Stimulated activated CD4-positive, alpha-beta T cell treated with anti-CD3 and anti-CD28 coated beads, Interleukin-2, amount 100 ng/mL, for 4 hours (primary cell): ENCODE results near the gene EIF2S3.
A peak's percentile ranks its signal among the peaks of the same experiment; 100 is the strongest.
"Not testable (repeated sequence)": the region's sequence is repeated elsewhere in the genome, so short reads cannot be mapped to it uniquely, and the experiment has no call there.

Experiments used
- DNase-seq: peaks from one replicate; pipeline ENCODE4 v3.0.0-alpha.2; 2020; ENCODE audit warnings: low read depth

Gene EIF2S3

DNA sequence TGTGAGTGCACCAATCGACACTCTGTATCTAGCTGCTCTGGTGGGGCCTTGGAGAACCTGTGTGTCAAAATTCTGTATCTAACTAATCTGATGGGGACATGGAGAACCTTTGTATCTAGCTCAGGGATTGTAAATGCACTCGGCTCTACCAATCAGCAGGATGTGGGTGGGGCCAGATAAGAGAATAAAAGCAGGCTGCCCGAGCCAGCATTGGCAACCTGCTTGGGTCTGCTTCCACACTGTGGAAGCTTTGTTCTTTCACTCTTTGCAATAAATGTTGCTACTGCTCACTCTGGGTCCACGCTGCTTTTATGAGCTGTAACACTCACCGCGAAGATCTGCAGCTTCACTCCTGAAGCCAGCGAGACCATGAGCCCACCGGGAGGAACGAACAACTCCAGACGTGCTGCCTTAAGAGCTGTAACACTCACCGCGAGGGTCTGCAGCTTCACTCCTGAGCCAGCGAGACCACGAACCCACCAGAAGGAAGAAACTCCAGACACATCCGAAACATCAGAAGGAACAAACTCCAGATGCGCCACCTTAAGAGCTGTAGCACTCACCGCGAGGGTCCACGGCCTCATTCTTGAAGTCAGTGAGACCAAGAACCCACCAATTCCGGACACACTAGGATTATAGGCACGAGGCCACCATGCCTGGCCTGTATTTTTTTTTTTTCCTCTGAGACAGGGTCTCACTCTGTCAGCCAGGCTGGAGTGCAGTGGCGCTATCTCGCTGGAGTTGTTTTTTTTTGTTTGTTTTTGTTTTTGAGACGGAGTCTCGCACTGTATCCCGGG lies 4.0 kb upstream of the EIF2S3 start:
- DNase-seq = not testable (repeated sequence)

DNA sequence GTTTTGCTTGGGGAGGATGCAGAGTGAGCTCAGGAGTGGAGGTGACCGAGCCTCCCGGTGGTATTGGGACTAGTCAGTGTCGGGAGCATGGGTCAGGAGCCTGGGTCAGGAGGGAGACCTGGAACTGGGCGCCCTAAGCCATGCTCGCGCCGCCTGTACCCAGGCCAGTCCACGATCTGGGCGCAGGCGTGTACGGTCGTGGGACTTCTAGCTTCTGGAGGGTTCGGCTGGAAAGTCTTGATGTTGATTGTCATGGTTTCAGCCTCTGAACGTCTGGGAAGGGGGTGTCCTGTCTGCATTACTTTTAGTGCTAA lies 244 bp downstream of the EIF2S3 start:
- no peak for DNase-seq

DNA sequence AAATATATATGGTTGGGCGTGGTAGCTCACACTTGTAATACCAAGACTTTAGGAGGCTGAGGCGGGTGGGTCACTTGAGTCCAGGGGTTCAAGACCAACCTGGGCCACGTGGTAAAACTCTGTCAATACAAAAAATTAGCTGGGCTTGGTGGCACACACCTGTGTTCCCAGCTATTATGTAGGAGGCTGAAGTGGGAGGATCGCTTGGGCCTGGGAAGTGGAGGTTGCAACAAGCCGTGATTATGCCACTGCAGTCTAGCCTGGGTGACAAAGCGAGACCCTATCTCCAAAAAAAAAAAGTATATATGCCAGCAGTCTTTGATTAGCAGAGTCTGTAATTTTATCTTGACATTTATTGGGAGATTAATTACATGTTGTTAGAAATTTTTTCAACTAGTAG lies 8.7 kb downstream of the EIF2S3 start:
- no peak for DNase-seq

DNA sequence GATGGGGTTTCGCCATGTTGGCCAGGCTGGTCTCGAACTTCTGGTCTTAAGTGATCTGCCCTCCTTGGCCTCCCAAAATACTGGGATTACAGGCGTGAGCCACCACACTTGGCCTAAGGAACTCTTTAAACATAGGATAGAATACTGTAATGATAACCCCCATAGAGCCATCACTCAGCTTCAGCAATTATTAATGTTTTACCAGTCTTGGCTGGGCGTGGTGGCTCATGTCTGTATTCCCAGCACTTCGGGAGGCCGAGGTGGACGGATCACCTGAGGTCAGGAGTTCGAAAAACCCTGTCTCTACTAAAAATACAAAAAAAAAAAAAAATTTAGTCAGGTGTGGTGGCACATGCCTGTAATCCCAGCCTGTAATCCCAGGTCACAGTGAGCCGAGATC lies 15.1 kb downstream of the EIF2S3 start:
- no peak for DNase-seq

DNA sequence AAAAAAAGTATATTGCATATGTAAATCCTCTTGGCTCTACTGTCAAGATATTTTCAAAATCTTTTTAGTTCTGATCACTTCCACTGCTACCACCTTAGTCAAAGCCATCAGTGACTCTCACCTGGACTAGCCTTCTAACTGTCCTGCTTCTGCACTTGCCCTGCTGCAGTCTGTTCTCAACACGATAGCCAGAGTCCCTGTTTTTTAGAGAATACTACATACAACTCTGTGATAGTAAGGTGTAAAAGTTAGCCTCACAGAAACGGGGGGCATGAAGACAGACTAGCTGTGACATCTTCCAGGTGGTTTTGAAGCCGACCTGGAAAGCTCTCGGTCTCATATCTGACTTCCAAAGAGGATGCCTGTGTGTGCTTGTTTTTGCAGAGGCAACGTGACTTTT lies 24.7 kb downstream of the EIF2S3 start:
- no peak for DNase-seq

DNA sequence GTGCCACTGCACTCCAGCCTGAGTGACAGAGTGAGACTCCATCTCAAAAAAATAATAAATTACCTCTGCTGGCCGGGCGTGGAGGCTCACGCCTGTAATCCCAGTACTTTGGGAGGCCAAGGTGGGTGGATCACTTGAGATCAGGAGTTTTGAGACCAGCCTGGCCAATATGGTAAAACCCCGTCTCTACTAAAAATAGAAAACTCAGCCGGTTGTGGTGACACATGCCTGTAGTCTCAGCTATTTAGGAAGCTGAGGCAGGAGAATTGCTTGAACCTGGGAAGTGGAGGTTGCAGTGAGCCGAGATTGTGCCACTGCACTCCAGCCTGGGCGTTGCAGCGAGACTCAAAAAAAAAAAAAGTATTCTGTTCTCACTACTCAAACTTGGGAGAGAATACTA lies 25.5 kb downstream of the EIF2S3 start:
- DNase-seq = not testable (repeated sequence)

DNA sequence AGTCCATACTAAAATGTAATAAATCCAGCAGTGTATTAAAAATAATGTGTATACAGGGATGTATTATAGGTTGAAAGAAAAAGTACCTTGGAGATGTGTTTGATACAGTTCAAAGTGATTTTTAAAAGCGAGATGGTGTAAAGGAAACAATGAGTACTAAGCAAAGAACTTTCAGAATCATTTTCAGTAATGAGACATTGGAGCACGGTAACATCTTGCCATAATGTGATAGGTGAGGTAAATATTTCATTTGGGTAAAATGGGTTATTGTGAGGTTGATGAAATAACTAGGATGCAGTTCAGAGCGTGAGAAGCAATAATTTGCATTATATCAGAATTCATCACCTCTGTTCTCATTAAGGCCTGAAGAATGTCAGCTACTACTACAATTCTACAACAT lies 25.9 kb downstream of the EIF2S3 start:
- DNase-seq = no peak

DNA sequence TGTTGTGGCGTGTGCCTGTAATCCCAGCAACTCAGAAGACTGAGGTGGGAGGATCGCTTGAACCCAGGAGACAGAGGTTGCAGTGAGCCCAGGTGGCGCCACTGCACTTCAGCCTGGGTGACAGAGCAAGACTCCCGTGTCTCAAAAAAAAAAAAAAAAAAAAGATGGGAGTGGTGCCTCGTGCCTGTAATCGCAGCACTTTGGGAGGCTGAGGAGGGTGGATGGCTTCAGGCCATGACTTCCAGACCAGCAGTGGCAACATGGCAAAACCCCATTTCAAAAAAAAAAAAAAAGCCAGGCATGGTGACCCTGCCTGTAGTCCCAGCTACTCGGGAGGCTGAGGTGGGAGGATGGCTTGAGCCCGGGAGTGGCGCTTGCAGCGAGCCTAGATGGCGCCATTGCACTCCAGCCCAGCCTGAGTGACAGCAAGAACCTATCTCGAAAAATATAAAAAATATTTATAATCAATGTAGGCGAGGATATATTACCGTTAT lies 27.0 kb downstream of the EIF2S3 start:
- peak; percentile 22 for DNase-seq

DNA sequence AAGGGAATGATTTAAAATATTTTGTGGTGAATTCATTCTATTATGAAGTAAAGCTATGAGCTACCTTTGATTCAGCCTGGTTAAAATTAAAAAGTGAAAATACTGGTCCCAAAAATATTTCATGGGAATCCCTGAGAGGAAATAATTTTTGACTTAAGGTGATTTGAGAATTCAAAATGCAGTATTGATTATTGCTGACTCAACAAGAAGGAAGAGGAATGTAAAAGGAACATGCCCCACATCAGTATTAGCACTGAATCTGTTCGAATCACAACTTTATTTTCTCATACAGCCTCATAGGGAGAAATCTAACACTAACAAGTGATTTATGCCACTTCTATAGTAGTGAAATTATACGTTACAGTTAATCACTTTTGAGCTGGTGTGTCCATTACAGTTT lies 27.7 kb downstream of the EIF2S3 start:
- DNase-seq = no peak

DNA sequence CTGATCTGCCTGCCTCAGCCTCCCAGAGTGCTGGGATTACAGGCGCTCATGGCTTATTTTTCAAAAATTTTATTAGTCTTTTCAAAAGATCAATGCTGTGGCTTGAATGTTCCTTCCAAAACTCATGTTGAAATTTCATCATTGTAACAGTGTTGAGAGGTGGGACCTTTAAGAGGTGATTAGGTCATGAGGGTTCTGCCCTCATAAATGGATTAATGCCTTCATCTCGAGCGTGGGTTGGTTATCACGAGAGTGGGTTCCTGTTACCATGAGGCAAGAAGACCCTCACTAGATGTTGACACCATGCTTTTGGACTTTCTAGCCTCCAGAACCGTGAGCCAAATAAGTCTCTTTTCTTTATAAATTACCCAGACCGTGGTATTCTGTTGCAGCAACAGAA lies 30.3 kb downstream of the EIF2S3 start:
- no peak for DNase-seq

DNA sequence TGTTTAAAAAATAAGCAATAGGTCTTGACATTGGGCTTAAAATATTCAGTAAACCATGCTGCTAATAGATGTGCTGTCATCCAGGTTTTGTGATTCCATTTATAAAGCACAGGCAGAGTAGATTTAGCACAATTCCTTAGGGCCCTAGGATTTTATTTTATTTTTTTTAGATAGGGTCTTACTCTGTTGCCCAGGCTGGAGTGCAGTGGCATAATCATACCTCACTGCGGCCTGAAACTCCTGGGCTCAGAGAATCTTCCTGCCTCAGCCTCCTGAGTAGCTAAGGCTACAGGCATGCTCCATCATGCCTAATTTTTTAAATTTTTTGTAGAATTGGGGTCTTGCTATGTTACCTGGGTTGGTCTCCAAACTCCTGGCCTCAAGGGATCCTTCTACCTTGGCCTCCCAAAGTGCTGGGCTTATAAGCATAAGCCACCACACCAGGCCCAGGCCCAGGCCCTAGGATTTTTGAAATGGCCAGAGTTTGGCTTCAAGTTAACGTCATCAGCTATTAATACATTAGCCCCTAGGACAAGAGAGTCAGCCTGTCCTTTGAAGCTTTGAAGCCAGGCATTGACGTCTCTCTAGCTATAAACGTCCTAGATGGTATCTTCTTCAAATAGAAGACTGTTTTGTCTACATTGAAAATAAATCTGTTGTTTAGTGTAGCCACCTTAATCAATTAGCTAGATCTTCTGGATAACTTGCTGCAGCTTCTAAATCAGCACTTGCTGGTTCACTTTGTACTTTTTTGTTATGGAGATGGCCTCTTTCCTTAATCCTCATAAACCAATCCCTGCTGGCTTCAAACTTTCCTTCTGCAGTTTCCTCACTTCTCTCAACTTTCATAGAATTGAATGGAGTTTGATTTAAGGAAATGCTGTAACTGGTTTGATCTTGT lies 35.8 kb downstream of the EIF2S3 start:
- DNase-seq = no peak

DNA sequence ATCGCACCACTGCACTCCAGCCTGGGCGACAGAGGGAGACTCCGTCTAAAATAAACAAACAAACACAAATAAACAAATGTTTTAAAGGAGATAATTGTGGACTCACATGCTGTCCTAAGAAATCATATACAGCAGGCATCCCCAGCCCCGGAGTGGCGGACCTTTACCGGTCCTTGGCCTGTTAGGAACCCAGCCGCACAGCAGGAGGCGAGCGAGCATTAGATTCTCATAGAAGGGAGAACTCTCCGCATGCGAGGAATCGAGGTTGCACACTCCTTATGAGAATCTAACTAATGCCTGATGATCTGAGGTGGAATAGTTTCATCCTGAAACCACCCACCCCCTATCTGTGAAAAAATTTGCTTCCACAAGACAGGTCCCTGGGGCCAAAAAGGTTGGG lies 39.0 kb downstream of the EIF2S3 start:
- DNase-seq = no peak

DNA sequence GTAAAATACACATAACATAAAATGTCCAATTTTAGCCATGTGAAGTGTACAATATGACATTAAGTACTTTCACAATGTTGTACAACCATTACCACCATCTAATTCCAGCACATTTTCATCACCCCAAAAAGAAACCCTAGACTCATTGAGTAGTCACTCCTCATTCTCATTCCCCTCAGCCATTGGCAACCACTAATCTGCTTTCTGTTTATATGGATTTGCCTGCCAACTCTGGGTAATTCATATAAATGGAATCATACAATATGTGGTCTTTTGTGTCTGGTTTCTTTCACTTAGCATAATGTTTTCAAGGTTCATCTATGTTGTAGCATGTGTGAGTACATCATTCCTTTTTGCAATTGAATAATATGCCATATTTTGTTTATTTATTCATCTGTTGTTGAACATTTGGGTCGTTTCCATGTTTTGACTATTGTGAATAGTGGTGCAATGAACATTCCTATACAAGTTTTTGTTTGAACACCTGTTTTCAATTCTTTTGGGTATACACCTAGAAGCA lies 43.0 kb downstream of the EIF2S3 start:
- DNase-seq = no peak

DNA sequence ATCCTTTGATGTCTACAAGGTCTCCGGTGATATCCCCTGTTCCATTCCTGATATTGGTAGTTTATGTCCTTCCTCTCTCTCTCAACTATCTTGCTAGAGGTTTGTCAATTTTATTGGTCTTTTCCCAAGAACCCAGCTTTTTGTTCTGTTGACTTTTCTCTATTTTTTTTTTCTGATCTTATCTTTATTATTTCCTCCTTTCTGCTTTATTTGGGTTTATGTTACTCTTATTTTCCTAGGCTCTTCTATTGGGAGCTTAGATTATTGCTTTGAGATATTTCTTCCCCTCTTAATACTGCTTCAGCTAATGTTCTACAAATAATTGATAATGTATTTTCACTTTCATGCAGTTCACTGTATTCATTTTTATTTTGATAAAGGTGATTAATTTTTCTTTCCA lies 44.2 kb downstream of the EIF2S3 start:
- DNase-seq = no peak

DNA sequence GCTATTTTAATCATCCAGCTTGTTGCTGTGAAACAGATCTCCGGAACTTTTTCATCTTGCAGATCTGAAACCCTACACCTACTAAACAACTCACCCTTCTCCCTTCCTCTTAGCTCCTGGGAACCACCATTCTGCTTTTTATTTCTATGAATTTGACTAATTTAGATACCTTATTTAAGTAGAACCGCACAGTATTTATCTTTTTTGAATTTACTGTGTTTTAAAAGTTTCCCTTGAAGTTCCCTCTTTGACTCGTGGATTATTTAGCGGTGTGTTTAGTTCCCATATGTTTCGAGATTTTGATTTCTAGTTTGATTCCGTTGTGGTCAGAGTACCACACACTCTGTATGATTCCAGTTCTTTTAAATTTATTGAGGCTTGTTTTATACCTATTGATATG lies 44.6 kb downstream of the EIF2S3 start:
- DNase-seq = no peak

DNA sequence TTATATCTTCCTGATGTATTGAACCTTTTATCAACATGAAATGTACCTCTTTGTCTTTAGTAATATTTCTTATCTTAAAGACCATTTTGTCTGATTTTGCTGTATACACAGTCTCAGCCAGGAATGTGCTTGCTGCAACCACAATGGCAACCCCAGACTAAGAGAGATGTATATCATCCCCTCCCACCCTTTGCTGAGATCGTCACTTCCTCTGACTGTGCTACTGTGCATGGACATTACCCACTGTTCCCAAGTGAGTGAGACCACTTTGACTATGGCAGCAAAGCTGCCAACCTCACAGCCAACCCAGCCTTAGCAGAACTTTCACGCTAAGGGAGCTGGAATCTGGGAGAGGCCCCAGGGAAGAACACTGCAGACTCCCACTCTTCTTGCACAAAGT lies 46.0 kb downstream of the EIF2S3 start:
- no peak for DNase-seq

DNA sequence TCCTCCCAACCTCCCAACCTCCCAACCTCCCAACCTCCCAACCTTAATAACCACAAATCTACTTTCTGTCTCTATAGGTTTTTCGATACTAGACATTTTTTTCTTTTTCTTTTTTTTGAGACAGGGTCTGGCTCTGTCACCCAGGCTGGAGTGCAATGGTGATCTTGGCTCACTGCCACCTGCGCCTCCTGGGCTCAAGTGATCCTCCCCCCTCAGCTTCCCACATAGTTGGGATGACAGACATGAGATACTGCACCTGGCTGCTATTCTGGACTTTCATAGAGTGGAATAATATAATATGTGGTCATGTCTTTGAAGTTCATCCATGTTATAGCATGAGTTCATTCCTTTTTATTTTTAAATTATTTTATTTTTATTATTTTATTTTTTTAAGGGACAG lies 55.3 kb downstream of the EIF2S3 start:
- no peak for DNase-seq

DNA sequence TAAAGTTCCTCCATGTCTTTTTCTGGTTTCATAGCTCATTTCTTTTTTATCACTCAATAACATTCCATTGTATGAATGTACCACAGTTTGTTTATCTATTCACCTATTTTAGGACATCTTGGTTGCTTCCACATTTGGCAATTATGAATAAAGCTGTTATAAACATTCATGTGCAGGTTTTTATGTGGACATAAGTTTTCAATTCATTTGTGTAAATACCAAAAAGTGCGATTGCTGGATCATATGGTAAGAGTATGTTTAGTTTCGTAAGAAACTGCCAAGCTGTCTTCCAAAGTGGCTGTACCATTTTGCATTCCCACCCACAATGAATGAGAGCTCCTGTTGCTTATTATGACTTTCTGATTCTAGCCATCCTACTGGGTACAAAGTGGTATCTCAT lies 58.4 kb downstream of the EIF2S3 start:
- no peak for DNase-seq

DNA sequence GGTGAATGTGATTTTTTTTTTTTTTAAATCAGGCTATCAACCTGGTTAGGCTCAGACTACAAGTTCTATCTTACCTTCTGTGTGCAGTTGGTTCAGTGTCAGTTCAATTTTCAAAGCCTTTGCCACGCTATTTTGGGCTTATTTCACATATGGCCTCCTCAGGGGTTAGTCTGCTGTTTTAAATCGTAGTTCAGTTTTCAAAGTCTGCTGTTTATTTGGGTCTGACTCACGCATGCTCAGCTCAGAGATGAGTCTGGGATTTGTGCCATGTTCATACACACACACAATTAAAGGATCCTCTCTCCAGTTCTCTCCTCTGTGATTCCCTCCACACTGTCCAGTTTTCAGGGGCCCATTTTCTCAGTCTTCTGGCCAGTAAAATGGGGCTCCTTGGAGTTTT lies 62.5 kb downstream of the EIF2S3 start:
- DNase-seq = no peak

DNA sequence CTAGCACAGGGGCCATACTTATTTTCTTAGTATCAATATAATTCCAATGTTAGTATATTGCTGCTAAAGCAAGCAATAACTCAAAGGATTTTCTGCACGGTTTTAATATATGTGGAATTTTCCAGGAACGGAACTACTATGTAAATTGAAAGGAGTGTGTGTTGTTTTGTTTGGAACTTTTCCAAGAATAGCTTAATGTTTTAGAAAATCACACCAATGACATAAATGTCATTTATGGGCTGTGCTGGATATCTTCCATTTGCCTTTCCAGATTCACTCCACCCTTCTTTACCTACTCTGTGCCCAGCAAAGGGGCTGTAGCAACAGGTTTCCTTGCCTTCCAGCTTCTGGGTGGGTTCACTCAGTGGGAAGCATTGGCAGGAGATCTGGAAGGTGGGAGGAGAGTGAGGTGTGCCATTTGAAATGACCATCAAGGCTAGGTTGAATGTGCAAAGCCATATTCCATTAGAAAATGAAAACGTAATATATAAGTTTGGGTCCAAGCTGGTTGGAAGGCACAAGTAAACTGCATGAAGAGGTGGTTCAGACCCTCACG lies 69.6 kb downstream of the EIF2S3 start:
- no peak for DNase-seq

DNA sequence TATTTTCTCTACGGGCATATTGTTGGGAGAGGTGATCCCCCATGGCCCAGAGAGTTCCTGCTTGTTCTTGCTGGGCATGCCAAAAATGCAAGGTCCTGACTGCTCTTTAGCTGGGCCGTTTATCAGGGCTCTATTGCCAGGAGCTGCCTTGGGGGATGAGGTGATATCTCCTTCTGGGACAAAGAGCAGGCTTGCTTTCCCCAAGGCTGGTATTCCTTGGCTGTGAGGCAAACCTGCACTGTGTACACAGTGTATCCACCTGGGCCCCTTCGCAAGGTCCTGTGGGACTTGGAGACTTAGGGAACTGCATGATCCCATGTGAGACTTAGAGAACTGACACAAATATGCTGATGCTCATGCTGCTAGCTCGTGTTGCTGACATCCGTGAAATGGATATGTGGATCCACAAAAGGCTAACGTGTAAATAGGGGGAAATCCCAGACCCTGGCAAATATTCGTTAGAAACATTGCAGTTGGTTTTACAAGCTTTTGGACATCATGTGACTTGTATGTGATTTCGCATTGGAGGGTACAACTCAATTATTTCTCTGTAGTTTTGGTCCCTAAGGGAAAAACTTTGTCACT lies 70.4 kb downstream of the EIF2S3 start:
- no peak for DNase-seq
